ENCODE data around the gene PARP2.
"Not testable (repeated sequence)": the region's sequence is repeated elsewhere in the genome, so short reads cannot be mapped to it uniquely, and the experiment has no call there.

PARP2 gene

DNA sequence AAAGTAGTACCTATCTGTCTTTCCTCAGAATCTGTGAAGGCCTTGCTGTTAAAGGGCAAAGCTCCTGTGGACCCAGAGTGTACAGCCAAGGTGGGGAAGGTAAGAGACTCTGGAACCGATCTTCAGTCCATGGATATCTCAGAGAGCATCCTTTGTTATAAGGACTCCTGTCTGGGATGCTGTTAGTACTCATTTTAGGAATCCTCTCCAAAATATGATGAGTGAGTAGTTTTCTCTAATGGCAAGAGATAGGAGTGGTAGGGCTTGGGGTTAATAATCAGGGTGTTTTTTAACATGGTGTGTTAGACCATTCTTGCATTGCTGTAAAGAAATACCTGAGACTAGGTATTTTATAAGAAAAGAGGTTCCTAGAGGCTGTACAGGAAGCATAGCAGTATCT lies 1.9 kb downstream of the PARP2 start:
- DNase-seq (ENCODE audit: low read depth in 2 of 2): no peak

- DNase-seq (ENCODE audit: low read depth in 2 of 2): no peak
These were observed 3.3 kb downstream of the PARP2 start for GRCh38 chr14:20346713-20347112.

DNA sequence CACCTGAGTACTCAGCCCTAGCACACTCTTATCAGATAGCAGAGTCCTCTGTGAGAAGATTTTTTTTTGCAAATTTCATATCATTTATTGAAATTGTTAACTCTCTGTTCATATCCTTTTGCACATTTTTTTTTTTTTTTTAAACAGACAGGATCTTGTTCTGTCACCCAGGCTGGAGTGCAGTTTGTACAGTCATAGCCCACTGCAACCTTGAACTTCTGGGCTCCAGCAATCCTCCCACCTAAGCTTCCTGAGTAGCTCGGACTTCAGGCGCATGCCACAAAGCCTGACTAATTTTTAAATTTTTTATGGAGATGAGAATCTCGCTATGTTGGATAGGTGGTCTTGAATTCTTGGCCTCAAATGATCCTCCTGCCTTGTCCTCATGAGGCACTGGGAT lies 4.3 kb downstream of the PARP2 start:
- no peak for DNase-seq (ENCODE audit: low read depth in 2 of 2)

DNA sequence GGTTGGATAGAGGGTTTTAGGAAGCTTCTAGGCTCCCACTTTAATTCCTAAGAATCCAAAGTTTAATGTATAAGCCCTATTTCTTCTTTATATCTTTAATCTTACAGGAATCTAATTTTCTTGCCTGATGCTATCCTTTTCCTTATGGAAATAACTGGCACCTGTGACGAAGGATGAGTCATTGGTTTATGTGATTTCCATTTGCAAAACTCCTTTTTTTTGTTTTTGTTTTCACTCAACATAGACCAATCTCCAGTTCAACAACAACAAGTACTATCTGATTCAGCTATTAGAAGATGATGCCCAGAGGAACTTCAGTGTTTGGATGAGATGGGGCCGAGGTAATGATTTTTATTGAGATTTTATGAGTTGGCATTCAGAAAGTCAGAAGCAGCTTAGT lies 6.8 kb downstream of the PARP2 start:
- DNase-seq (ENCODE audit: low read depth in 2 of 2): no peak

DNA sequence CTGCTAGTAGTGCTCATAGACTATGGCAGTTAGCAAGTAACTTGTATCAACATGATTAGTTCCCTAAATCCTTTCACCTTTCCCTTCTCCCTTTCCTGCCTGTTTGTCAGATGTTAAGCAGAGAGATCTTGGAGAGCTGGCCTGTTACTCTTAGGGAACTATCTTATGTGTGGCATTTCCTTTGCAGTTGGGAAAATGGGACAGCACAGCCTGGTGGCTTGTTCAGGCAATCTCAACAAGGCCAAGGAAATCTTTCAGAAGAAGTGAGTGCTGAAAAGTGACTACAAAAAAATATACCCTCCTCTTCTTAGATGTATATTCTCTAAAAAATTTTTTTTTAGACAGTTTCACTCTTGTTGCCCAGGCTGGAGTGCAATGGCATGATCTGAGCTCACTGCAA lies 7.4 kb downstream of the PARP2 start:
- no peak for DNase-seq (ENCODE audit: low read depth in 2 of 2)

- DNase-seq (ENCODE audit: low read depth in 2 of 2): no peak
These were observed 13.0 kb downstream of the PARP2 start for GRCh38 chr14:20356422-20356821.

DNA sequence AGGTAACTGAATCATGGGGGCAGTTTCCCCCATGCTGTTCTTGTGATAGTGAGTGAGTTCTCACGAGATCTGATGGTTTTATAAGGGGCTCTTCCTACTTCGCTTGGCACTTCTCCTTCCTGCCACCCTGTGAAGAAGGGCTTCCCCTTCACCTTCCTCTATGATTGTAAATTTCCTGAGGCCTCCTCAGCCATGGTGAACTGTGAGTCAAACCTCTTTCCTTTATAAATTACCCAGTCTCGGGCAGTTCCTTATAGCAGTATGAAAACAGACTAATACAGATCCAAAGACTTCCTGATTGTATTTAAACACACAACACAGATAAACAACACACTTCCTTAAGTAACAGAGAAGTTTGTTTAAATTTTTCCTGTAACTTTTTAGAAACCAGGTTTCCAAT lies 15.0 kb downstream of the PARP2 start:
- DNase-seq (ENCODE audit: low read depth in 2 of 2): not testable (repeated sequence)

DNA sequence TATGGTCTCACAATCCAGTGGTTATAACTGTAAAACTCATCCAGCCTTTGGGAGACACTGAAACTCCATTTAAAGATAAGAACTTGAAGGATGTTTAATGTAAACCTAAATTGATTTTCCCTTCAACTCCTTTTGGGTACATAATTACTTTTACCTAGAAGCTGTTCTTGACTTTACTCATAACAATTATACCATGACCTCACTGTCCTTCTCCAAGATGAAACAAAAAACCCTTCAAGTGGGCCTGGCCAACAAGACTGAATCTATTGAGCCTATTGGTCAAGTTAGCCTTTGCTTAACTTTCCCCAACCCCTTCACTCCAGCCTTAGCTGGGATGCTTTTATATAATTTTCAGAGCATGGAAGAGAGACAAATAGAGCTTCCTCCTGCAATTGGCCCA lies 22.5 kb downstream of the PARP2 start:
- no peak for DNase-seq (ENCODE audit: low read depth in 2 of 2)

DNA sequence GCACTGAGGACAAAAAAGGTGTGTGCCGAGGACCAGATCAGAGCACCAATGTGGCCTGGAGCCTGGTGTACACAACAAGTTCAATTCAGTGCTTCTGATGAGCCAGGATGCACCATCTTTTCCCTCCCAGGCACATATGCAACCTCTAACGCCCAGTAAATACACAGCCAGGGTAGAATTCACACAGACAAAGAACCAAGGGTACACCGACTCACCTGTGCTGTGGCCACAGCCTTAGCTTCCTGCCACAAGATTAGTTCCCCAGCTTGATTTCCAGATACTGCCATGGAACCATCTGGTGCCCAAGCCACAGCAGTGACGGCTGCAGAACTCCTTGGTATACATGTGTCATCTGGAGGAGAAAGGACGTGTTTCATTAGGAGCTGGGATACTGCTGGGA lies 29.4 kb downstream of the PARP2 start:
- DNase-seq (ENCODE audit: low read depth in 2 of 2): no peak

DNA sequence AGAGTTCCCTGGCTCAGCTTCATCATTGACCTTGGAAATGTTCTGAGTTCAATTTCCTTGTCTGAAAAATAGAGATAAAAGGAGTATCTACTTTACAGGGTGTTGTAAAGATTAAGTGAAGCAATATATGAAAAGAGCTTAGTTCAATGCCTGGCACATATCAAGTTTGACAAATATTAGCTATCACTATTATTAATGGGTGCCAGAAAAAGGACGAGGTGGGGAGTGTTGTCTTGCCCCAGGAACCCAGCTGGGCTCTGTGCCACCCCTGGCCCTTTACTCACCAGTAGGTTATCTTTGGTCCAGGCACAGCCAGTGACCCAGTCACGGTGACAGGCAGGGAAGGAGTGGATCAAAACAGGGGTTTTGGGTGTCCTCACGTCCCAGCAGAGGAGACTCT lies 32.0 kb downstream of the PARP2 start:
- no peak for DNase-seq (ENCODE audit: low read depth in 2 of 2)

DNA sequence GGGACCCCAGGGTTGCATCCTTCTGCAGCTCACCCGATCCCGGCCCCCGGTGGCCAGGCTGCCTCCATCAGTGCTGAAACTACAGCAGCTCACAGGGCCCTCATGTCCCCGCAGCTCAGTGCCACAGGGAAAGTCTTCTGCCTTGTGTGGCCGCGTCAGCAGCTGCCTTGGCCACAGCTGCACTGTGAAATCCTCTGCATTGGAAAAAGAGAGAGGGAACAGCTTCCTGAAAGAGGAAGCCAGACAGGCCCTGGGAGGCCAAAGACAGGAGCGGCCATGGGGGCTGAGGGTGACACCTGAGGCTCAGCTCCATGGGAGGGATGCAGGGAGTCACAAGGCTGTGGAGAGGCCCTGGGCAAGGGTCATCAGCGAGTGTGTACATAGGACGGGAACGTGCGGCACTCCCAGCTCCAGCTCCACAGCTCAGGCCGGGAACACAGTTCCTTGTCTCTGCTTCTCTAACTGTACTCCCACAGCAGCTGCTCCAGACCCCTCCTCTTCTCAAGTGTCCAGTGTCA lies 32.7 kb downstream of the PARP2 start:
- no peak for DNase-seq (ENCODE audit: low read depth in 2 of 2)

DNA sequence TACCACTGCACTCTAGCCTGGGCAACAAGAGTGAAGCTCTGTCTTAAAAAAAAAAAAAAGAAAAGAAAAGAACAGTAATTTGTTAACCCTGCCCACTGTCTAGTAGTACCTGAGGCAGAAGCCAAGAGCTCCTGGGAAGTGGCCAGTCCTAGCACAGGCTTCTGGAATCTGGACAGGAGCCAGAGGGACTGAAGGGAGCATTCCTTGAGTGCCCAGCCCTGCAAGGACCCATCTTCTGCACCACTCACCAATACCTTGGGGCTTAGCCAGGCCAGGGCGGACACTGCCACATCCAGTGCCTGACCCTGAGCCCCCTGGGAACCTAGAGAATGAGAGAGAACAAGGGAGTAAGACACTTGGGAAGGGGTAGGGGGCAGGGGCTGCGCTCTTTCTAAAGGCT lies 33.7 kb downstream of the PARP2 start:
- DNase-seq (ENCODE audit: low read depth in 2 of 2): no peak

DNA sequence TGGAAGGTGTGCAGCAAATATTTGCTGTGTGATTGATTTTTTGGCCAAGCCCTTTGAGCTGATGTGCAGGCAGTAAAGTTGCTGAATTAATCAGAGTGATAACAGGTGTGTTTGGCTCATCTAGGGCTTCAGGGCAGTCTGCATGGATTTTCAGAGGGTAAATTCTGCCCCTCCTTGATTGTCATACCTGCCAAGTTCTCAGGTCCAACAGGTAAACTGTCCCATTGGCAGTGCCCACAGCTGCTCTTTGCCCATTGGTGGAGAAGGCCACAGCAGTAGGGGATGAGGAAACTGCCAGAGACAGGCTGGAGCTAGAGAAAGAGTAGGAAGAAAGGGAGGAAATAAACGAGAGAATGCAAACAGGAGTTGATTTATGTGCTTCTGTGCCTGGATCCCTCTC lies 36.3 kb downstream of the PARP2 start:
- DNase-seq (ENCODE audit: low read depth in 2 of 2): no peak

DNA sequence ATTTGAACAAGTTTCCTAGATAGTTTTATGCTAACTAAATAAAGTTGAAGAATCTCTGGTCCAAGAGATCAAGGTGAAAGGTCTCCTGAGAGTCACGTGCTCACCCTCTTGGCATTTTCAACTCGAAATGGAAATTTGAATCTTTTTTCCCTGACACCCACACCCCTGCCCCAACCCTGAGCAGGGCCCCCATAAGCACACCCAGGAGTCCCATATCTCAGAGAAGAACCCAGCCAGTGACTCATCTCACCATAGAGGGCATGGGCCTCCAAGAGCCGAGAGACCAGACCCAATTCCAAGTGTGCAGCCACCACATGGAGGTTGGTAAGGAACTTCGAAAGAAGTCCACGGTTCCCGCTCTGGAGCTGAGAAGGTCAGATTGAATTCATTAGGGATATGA lies 37.2 kb downstream of the PARP2 start:
- no peak for DNase-seq (ENCODE audit: low read depth in 2 of 2)

GRCh38 chr14:20381341-20381740 lies 37.9 kb downstream of the PARP2 start:
- no peak for DNase-seq (ENCODE audit: low read depth in 2 of 2)

DNA sequence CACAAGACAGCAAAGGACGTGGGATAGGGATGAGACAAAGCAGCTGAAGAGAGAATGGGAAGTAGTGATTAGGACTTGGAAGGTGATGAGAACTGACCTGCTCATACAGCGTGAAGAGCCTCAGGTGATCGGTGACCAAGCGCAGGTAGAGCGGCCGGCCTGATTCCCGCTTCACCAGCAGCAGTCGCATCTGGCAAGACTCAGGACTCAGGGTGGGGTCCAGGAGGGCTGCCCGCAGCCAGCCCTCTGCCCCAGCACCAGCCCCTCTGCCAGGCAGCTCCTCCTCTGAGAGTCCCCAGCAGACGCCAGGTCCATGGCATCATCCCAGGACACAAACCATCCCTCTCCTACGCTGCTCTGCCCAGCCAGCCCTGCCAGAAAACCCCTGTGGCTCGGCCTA lies 39.1 kb downstream of the PARP2 start:
- no peak for DNase-seq (ENCODE audit: low read depth in 2 of 2)

DNA sequence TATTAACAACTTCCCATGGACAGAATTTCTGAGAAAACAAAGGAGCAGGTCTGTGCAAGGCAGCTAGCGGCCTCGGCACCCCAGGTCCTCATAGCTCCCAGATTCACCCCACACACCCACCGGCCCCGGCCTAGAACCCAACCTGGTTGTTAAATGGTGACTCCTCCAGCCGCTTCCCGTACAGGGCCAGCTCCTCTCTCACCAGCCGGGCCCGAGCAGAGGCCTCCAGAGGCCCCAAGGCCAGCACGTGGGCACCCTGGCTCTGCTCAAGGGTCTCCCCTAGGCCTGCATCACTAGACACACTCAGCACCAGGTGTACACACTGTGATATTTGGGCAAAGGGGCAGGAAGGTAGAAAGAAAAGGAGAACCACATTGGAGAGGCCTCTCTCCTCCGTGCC lies 39.6 kb downstream of the PARP2 start:
- no peak for DNase-seq (ENCODE audit: low read depth in 2 of 2)

DNA sequence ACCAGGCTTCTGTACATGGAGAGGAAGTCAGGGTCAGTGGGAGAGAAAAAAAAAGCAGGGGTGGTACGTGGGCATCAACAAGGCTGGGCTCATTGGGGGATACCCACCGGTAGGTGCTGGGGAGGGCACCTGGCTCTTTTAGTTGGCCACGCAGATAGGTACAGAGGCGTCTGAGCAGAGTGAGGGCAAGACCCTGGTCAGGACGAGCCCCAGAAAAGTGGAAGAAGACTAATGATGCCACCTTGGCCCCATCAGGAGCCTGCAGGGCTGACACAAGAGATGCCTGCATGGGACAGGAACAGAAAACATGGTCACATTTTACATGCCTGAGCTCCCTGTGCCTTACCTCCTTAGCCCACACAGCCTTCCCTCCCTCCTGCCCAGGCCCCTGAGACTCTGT lies 40.2 kb downstream of the PARP2 start:
- no peak for DNase-seq (ENCODE audit: low read depth in 2 of 2)

DNA sequence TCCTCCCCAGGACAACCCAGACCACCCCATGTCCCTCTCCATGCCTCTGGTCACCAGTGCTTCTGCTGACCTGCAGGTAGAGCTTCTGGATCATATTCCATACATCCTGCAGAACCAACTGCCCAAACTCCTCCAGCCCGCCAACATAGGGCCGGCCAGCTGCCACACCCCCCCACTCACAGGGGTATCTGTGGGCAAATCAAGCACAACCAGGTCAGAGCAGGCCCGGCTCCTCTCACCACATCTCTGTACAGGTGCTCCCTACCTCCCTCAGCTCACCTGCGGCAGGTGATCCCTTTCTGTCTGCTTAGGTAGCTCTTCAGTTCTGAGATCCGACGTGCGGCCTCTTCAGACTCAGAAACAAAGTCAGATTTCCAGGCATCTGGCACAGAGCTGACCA lies 40.9 kb downstream of the PARP2 start:
- DNase-seq (ENCODE audit: low read depth in 2 of 2): no peak

DNA sequence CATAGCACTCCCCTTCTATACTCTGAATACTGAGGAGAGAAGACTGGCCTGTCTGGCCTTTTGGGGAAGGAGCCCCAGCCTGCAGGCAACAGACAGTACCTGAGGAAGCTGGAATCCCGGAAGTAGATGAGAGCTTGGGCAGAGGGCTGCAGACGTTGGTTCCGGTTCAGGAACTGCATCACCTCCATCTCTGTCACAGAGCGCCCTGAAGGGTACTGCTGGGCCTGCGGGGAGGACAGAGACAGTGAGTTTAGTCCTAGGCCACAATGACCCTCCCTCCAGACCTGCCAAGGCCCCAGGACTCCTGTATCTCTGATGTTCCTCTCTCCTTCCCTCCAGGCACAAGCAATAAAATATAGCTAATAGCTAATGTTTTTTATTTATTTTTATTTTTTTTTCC lies 41.5 kb downstream of the PARP2 start:
- no peak for DNase-seq (ENCODE audit: low read depth in 2 of 2)

DNA sequence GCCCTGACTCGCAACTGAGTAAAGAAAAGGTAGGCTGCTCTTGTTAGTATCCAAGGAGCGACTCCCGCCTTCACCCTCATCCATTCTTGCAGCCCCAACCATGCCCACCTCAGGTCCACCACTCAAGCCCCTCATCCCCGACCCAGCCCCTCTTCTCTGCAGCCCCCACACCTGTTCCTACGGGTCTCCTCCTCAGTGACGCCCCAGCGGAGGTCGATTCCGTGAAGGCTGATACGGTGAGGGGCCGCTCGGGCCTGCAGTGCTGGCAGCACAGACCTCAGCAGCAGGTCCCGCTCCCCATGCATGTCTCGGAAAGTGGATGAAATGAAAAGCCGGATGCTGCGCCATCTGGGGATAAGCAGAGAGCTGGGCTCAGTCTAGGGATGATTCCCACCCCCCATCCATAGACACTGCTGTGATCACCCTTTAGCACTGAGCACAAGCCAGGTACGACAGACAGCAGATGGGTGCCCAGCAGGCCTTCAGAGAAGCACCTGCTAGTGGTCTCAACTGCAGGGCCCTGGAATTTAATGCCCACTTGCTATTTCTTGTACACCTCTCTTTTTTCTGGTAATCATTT lies 42.9 kb downstream of the PARP2 start:
- no peak for DNase-seq (ENCODE audit: low read depth in 2 of 2)

DNA sequence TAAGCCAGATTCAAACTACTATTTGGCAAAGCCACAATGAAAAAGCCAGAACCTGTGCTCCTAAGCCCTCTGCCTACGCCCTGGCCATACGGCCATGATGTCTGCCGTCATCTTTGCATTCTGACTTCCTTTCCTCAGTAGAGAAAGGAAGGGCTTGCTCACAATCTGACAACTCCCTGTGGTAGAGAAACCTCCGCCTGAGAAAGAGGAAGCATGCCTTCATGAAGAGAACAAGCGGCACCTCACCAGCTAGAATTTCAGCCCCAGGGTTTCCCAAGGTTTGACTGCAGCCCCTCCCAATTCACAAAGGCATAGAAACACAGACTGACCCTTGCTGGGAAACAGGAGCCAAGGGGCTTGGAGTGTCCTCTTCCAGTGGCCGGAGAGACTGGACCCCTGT lies 44.1 kb downstream of the PARP2 start:
- no peak for DNase-seq (ENCODE audit: low read depth in 2 of 2)

DNA sequence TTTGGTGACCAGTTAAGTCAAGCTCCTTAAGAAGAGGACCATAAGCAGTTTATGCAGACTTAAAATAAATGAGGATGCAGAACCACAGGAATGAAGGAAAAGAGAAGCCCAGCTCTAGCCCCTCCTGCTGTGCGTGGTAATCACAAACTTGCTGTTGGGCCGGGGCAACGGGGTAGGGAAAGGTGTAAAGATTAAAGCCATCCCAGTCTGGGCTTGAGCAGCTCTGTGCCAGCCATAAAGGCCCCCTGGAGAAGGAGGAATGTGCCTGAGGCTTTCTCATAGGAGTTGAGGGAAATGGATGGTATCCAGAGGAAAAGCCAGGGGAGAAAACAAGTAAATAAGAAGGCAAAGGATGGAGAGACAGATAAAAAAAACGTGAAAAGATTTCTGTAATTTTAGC lies 44.7 kb downstream of the PARP2 start:
- DNase-seq (ENCODE audit: low read depth in 2 of 2): no peak

- no peak for DNase-seq (ENCODE audit: low read depth in 2 of 2)
These were observed 48.1 kb downstream of the PARP2 start for GRCh38 chr14:20391505-20391904.

DNA sequence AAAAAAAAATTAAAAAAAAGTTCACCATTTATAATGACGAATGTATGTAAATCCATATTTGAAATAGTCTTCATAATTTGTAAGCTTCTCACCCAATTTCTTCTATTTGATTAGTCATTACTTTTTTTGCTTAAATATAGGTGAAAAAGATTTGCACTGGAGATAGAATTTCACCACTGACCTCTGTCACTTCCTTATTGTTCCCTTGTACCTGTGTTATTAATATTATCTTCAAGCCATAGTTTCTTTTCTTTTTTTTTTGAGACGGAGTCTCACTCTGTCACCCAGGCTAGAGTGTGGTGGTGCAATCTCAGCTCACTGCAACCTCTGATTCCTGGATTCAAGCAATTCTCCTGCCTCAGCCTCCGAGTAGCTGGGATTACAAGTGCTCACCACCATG lies 54.1 kb downstream of the PARP2 start:
- DNase-seq (ENCODE audit: low read depth in 2 of 2): no peak

Measured in fibroblast of skin of left quadriceps (primary cell).